NCI-H524 treated with DMSO at 0.1 percent for 48 hours (cell line): ENCODE measurements around the gene NSUN7.

Experiments
- DNase-seq: peaks from one replicate; lab custom pipeline; 2025; lab: John Stamatoyannopoulos, UW

The NSUN7 gene

DNA sequence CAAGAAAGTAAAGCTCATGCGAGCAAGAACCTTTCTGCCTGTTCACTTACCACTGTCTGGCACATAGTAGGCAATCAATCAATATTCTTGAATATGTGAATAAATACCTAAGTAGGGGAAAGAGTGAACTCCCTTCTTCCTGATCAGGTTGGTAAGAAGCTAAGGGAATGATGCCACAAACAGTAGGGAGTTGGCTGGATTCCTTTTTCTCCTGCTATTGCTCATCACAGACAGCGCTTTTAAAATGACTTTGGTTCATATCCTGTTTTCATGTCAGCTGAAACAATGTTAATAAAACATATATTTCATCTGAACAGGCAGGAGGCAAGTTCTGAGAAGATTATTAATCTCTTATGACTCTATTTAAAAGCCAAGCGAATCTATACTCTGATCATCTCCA, 99.2 kb downstream of the NSUN7 start:
- DNase-seq: no peak

DNA sequence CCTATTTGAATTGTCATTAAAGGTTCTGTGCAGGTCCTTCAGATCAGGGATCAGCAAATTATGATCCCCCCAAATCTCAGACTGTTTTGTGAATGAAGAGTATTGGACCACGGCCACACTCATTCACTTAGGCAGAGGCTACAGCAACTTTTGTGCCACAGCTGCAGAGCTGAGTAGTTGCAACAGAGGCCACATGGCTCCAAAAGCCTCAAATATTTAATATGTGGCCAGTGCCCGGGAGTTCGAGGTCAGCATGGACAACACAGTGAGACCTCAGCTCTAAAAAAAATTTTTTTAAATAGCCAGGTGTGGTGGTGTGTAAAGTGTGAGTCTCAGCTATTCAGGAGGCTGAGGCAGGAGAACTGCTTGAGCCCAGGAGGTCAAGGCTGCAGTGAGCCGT, 100.7 kb downstream of the NSUN7 start:
- DNase-seq: no peak

DNA sequence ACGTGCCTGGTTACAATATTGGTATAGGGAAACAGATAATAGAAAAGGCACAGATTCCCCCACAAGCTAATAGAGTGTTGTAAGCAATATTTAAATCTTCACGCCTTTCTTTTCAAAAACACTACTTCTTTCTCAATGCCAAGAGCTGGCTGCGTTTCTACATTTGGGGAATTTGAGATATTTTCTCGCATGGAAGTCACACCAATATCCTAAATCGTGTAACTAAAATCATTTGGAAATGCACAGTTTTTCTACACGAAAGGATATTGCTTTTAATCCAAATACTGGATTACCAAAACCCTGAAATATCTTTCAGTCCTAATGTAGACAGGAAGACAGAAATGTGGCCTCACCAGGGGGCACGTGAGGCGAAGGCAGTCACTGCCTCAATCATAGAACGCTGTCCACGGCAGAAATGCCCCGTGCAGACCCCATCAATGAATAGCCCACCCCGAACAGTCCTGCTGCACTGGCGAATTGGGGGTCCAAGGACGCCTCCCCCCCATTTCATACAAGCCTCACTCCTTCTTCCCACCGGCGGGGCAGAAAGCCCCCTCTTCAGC, 106.6 kb downstream of the NSUN7 start:
- DNase-seq: no peak

DNA sequence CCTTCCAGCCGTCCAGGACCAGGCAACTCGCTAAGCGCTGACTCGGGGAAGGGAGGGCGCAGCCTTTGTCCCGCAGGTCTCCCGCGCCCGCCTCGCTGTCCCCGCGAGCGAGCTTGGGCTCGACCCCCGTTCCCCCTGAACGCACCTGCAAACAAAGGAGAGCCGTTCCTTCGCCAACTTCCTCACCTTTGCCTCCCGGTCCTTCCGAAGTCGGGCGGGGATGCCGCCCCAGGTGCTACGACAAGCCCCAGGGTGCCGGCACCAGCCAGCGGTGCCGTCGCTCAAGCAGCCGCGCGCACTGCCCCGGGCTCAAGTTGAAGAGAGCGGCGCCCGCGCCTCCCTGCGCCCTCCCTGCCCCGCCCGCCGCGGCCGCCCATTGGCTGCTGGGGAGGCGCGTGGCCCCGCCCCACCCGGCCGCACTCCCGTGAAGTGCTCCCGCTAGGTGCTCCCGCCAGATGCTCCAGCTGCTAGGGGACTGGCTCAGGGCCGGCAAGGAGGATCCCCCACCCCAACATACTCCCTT, 107.1 kb downstream of the NSUN7 start:
- no peak for DNase-seq

DNA sequence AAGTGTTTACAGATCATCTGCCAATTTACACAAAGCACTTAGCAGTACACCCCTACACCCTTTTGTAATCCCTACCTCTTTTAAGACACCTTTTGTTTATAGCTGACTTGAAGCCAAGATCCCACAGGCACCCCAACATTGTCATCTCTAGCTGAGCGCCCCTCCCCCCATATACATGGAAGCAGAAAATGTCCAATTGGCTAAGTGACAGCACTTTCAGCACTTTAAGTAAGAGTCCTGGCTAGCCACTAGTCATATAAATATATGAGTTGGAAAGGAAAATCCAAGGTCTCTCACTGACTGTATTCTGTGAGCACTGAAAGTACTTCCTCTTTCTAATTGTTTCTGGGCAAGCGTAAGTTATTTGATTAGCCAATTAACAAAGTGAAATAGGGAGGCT, 108.2 kb downstream of the NSUN7 start:
- DNase-seq: no peak

DNA sequence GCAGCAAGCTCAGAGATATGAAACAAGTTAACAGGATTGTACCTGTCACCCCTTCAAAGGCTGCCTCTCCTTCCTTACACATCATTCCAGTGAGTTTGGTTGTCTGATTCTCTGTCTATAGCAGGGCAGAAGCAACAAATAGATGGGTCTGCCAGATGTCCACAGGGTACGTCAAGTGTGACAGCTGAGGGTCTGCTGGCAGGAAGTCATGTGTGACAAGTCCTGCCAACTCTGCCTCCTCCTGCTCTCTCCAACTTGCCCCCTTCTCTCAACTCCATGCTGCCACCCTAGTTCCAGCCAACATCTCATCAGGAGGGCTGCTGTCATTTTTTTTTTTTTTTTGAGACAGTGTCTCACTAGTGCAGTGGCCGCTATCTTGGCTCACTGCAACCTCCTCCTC, 109.2 kb downstream of the NSUN7 start:
- no peak for DNase-seq
